HUES48 (cell line): ENCODE measurements around the gene VPS52.

Source experiments
- H3K27ac ChIP-seq: one replicate; pipeline ENCODE4 v1.7.0; 2013; ENCODE audit warnings: low read depth, low read length, inconsistent platforms
- H3K27me3 ChIP-seq: 2 replicates; pipeline ENCODE4 v1.6.1; 2013; ENCODE audit warnings: mild to moderate bottlenecking, low read length; ENCODE audit not compliant: control insufficient read depth, insufficient read depth
- H3K36me3 ChIP-seq: 2 replicates; pipeline ENCODE4 v1.6.1; 2013; ENCODE audit warnings: low read length; ENCODE audit not compliant: control insufficient read depth, insufficient read depth
- H3K4me1 ChIP-seq: 2 replicates; pipeline ENCODE4 v1.6.1; 2013; ENCODE audit warnings: mild to moderate bottlenecking, low read length; ENCODE audit not compliant: control insufficient read depth, insufficient read depth
- H3K4me3 ChIP-seq: 2 replicates; pipeline ENCODE4 v1.5.1; 2013; ENCODE audit warnings: mild to moderate bottlenecking, low read depth, low read length
- H3K9ac ChIP-seq: 2 replicates; pipeline ENCODE4 v1.6.1; 2013; ENCODE audit warnings: mild to moderate bottlenecking, low read depth, low read length, moderate library complexity
- H3K9me3 ChIP-seq: 2 replicates; pipeline ENCODE4 v1.6.1; 2013; ENCODE audit warnings: low read length; ENCODE audit not compliant: control insufficient read depth, insufficient read depth

VPS52 gene

DNA sequence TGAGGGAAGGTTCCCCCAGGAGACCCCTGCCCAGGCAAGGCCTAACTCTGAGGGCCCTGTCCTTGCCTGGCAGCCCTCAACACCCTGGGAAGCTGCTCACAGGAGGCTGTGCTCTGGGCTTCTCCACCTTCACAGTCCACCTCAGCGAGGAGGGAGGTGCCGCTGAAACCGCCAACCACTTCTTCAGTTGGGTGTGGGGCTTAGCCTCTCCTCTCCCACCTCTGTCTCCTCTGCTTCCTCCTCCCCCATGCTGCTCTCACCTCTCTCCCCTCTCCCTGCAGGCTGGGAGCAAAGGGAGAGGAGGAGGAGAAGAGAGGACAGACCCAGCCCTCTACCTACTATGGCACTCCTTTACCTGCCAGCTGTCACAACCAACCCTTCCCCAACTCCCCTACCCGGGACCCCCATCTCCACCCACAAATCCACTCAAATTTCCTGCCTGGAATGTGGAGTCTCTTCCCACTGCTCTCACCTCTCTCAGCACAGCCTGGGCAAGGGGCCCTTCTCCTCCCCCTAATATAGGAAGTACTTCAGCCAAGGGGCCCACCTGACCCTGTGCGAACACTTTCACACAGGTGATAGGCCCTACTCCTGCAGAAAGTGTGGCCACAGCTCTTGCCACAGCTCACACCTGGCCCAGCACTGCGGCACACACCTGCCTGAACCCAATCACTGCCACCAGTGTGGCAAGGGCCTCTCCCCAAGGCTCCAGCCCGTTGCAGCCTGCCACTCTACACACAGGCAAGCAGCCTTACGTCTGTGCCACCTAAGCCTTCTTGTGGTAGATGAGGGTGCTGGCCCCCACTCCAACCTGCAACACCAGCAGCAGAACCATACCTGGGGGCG is 56.2 kb downstream of the VPS52 start:
- Histone ChIP-seq H3K27ac (no peak overlapping the region), H3K27me3 (peaks cover 97% of the 10 kb centered on the region), H3K9ac (no peak overlapping the region), H3K9me3 (no peaks in the 10 kb centered on the region), H3K4me3 (no peak overlapping the region), H3K4me1 (peaks cover 21% of the 10 kb centered on the region), H3K36me3 (peaks cover 8% of the 10 kb centered on the region; the same call in 1 of the 2 replicates)

GRCh38 chr6:33213989-33214335 is 57.7 kb downstream of the VPS52 start:
- H3K9ac ChIP-seq: no peak overlapping the region
- no peaks in the 10 kb centered on the region for H3K9me3 ChIP-seq
- H3K36me3 ChIP-seq: peaks cover 20% of the 10 kb centered on the region
- no peak overlapping the region for H3K27ac ChIP-seq
- peaks cover 22% of the 10 kb centered on the region for H3K4me1 ChIP-seq
- H3K27me3 ChIP-seq: peaks cover 85% of the 10 kb centered on the region
- peak overlapping the region; percentile 81 for H3K4me3 ChIP-seq

DNA sequence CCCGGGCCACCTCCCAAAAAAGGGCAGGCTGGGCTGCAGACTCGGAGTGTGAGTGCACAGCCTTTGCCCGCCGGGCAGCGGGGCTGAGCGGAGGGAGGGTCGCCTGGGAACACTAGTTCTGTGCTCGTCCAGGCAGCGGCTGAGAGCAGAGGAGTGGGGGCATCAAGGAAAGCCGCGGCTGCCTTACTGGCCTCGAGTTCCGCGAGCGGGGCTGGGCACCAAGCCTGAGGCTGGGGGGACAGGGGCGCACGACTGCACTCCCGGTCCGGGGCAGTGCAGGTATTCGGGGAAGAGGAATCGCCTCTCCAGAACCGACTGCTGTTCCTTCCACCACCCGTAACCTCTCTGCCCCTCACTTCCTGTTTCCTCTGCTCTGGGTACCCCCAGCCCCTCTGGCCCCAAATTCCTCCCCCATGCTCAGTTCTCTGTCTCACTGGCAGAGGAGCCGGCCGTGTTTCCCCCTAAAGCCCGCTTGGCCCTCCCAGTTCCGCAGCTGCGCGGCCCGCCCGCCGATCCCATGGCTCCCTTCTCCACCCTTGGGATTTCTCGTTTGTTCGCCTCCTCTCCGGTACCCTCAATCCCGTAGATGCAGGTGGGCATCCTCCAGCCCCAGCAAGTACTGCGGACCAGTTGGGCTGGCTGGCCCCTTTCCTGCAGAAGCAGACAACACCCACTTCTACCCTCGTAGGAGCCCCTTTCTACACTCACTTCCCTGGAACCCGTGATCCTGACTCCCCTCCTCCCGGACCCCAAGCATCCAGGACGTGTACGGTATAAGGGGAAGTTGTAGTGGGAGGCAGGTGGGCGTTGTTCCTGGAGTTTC is 58.3 kb downstream of the VPS52 start:
- H3K27ac ChIP-seq: no peak overlapping the region
- H3K9me3 ChIP-seq: no peaks in the 10 kb centered on the region
- H3K36me3 ChIP-seq: peaks cover 20% of the 10 kb centered on the region
- peaks cover 24% of the 10 kb centered on the region for H3K4me1 ChIP-seq
- H3K9ac ChIP-seq: no peak overlapping the region
- peaks cover 79% of the 10 kb centered on the region for H3K27me3 ChIP-seq
- peak overlapping the region; percentile 81 for H3K4me3 ChIP-seq

GRCh38 chr6:33212857-33213165 is 58.9 kb downstream of the VPS52 start:
- Histone ChIP-seq H3K9me3 (no peaks in the 10 kb centered on the region), H3K27me3 (peaks cover 76% of the 10 kb centered on the region), H3K4me1 (peaks cover 24% of the 10 kb centered on the region), H3K4me3 (peak overlapping the region; percentile 81), H3K36me3 (peaks cover 20% of the 10 kb centered on the region), H3K27ac (no peak overlapping the region), H3K9ac (no peak overlapping the region)

DNA sequence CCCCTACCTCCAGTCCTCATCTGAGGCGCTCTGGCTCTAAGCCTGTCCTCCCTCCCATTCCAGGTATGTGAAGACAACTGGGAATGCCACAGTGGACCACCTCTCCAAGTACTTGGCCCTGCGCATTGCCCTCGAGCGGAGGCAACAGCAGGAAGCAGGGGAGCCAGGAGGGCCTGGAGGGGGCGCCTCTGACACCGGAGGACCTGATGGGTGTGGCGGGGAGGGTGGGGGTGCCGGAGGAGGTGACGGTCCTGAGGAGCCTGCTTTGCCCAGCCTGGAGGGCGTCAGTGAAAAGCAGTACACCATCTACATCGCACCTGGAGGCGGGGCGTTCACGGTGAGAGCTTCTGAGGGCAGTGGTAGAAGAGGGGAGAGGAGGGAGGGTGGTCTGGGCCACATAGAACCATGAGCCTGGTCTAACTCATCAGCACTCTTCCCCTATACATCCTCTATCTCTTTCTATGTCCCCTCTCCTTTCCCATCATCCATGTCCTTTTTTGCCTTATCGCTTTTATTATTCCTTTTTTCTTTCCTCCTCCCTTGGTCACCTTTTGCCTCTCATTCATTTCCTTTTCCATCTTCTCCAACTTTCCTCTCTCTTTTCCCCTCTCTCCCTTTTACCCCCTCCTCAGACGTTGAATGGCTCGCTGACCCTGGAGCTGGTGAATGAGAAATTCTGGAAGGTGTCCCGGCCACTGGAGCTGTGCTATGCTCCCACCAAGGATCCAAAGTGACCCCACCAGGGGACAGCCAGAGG is 59.8 kb downstream of the VPS52 start:
- peaks cover 75% of the 10 kb centered on the region for H3K27me3 ChIP-seq
- H3K4me1 ChIP-seq: peaks cover 22% of the 10 kb centered on the region
- H3K27ac ChIP-seq: no peak overlapping the region
- H3K9me3 ChIP-seq: no peaks in the 10 kb centered on the region
- peaks cover 20% of the 10 kb centered on the region for H3K36me3 ChIP-seq
- no peak overlapping the region for H3K4me3 ChIP-seq
- no peak overlapping the region for H3K9ac ChIP-seq

GRCh38 chr6:33211136-33211535 is 60.5 kb downstream of the VPS52 start:
- H3K9me3 ChIP-seq: no peaks in the 10 kb centered on the region
- peaks cover 22% of the 10 kb centered on the region for H3K4me1 ChIP-seq
- H3K27ac ChIP-seq: no peak overlapping the region
- H3K36me3 ChIP-seq: peaks cover 20% of the 10 kb centered on the region
- peaks cover 75% of the 10 kb centered on the region for H3K27me3 ChIP-seq
- no peak overlapping the region for H3K4me3 ChIP-seq
- H3K9ac ChIP-seq: no peak overlapping the region

DNA sequence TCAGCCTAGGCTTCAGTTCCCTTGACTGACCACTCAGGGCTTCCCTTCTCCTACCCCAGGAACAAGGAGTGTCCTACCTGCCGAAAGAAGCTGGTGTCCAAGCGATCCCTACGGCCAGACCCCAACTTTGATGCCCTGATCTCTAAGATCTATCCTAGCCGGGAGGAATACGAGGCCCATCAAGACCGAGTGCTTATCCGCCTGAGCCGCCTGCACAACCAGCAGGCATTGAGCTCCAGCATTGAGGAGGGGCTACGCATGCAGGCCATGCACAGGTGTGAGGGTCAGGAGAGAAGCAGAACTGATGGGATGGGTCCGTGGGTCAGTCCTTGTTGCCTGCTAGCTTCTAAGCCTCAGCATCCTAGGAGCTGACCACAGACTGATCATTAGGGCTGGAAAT is 61.8 kb downstream of the VPS52 start:
- Histone ChIP-seq H3K36me3 (peaks cover 20% of the 10 kb centered on the region), H3K9me3 (no peaks in the 10 kb centered on the region), H3K4me1 (peaks cover 23% of the 10 kb centered on the region), H3K27ac (no peak overlapping the region), H3K27me3 (peaks cover 74% of the 10 kb centered on the region), H3K9ac (no peak overlapping the region), H3K4me3 (no peak overlapping the region)

DNA sequence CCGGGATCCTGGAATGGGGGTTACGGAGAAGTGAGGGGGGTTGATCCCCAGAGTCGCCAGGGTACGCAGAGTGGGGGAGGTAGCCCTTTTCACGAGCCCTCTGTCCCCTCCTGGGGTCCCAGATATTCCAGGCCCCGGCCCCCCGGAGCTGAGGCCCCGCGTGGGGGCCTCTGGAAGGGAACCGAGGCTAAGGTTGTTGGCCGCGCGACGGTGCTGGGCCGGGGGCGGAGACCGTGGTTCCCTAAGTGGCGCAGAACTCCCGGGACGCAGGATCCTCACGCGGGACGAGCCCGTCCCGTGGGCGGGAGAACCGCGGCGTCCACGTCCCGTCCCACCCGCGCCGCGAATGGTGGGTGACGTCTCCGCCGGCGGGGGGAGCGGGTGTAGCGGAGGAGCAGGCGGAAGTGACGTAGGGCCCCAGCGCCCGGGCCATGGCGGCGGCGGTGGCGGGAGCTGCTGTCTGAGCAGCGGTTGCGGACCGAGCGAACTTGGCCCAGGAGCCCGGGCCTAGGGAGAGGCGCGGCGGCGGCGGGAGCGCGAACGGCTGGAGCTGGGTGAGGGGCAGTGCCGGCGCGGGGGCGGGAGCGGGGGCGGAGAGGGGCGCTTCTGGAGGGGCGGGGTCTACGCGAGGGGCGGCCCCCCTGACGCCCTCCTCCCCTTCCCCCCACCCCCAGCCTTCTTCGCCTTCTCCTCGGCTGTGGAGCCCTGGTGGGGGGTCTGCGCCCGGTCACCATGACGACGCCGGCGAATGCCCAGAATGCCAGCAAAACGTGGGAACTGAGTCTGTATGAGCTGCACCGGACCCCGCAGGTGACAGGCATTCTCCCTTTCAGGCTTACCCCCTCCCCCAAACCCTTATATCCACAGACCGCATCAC is 63.3 kb downstream of the VPS52 start, which contains the start of gene RING1:
Gene RING1 (plus strand): TSS at position 410 of the 877 bp plus-strand sequence. CDS start 323 bp downstream, at position 733.
- peak within 1 kb of the TSS; percentile 91 for H3K4me3 ChIP-seq
- H3K27me3 ChIP-seq: peaks cover 59% of the 10 kb centered on the region
- H3K9me3 ChIP-seq: no peaks in the 10 kb centered on the region
- peaks cover 26% of the 10 kb centered on the region for H3K4me1 ChIP-seq
- peak within 1 kb of the TSS; percentile 89 for H3K27ac ChIP-seq
- H3K9ac ChIP-seq: peak within 1 kb of the TSS; percentile 30; the same call in 1 of the 2 replicates
- peaks cover 26% of the 10 kb centered on the region for H3K36me3 ChIP-seq

- Histone ChIP-seq H3K9me3 (no peaks in the 10 kb centered on the region), H3K36me3 (peaks cover 33% of the 10 kb centered on the region), H3K4me1 (peaks cover 23% of the 10 kb centered on the region), H3K9ac (0 out of 2 replicates have a peak overlapping the region, but pooled peaks have one; percentile 30), H3K27me3 (peaks cover 52% of the 10 kb centered on the region), H3K4me3 (peak overlapping the region; percentile 91), H3K27ac (no peak overlapping the region)
Measured at GRCh38 chr6:33207552-33208090, 64.1 kb downstream of the VPS52 start.
